Bronchial epithelial cell (primary cell): ENCODE measurements around the gene SERPINE3. TPM values are rescaled to one million over a fixed set of nuclear protein-coding genes. Genes with fewer than 3 reads are reported as not detected.

ENCODE experiments used
- DNase-seq: peaks from one replicate; pipeline ENCODE4 v3.0.0-alpha.2; 2010; ENCODE audit warnings: low read depth
- FAIRE-seq: peaks from 2 replicates; lab custom pipeline; 2011; peaks lifted over from hg19 to GRCh38; lab: Jason Lieb, UNC
- H3K27me3 ChIP-seq: 2 replicates; pipeline ENCODE4 v1.5.1; 2011; ENCODE audit warnings: low read length; ENCODE audit not compliant: control insufficient read depth, insufficient read depth
- H3K36me3 ChIP-seq: 2 replicates; pipeline ENCODE4 v1.5.1; 2011; ENCODE audit warnings: low read length; ENCODE audit not compliant: control insufficient read depth, insufficient read depth
- H3K4me3 ChIP-seq: 2 replicates; pipeline ENCODE4 v1.5.1; 2011; ENCODE audit warnings: mild to moderate bottlenecking, low read depth, low read length, control low read depth
- CTCF ChIP-seq: IDR thresholded peaks from 2 replicates; pipeline ENCODE4 v1.5.1; 2011; ENCODE audit warnings: mild to moderate bottlenecking, moderate library complexity, low read length, control low read depth, inconsistent platforms; ENCODE audit not compliant: insufficient read depth, severe bottlenecking
- total RNA-seq: library from RNA; depleted of rRNA; stranded (reverse); fragments of >200 nt; gene quantifications from 2 replicates; pipeline ENCODE4 v1.2.1, GENCODE V29; 2014

Gene SERPINE3
- total RNA-seq, 1 donor from 2014 or later: not detected

- no peak for DNase-seq
- FAIRE-seq: no peak
- H3K36me3 ChIP-seq: no peaks in the 10 kb centered on the region
- no peak overlapping the region for H3K4me3 ChIP-seq
- TF ChIP-seq CTCF: no peak
- H3K27me3 ChIP-seq: no peaks in the 10 kb centered on the region
These were observed 57.9 kb downstream of the SERPINE3 start for GRCh38 chr13:51397262-51397941.

- no peak for DNase-seq
- no peak for TF ChIP-seq CTCF
- Histone ChIP-seq H3K36me3 (peaks cover 1% of the 10 kb centered on the region), H3K27me3 (no peaks in the 10 kb centered on the region), H3K4me3 (no peak overlapping the region)
- FAIRE-seq: no peak
These were observed 65.7 kb downstream of the SERPINE3 start for GRCh38 chr13:51405176-51405575.

- no peak for TF ChIP-seq CTCF
- no peaks in the 10 kb centered on the region for H3K27me3 ChIP-seq
- H3K4me3 ChIP-seq: no peak overlapping the region
- FAIRE-seq: no peak
- peaks cover 2% of the 10 kb centered on the region for H3K36me3 ChIP-seq
- no peak for DNase-seq
These were observed 72.9 kb downstream of the SERPINE3 start for GRCh38 chr13:51412431-51412830.

Other genes with a start within 250 kb of the SERPINE3 start
- gene C13orf42, start 228.4 kb upstream of the SERPINE3 start, total RNA-seq: not detected in 2 replicates
- gene FAM124A, start 117.3 kb upstream of the SERPINE3 start, total RNA-seq: not detected in 2 replicates
- gene INTS6, start 113.3 kb downstream of the SERPINE3 start, total RNA-seq: 44.5 and 68.7 TPM in 2 replicates
- gene WDFY2, start 244.8 kb downstream of the SERPINE3 start, total RNA-seq: 11.3 and 19.5 TPM in 2 replicates